Chondrocyte (in vitro differentiated cells): ENCODE results near the gene ARHGEF2. TPM values are rescaled to one million over a fixed set of nuclear protein-coding genes. Genes with fewer than 3 reads are reported as not detected.

ENCODE experiments used
- DNase-seq: peaks from one replicate; pipeline ENCODE4 v3.0.0; 2021; ENCODE audit warnings: mixed read lengths, low spot score
- H3K27ac Mint-ChIP-seq: one replicate; pipeline ENCODE4 v1.8.0; 2021; ENCODE audit warnings: mild to moderate bottlenecking, moderate library complexity, mixed read lengths; ENCODE audit not compliant: unreplicated experiment
- H3K27me3 Mint-ChIP-seq: 2 replicates; pipeline ENCODE4 v1.8.0; 2021; ENCODE audit warnings: low read depth, mixed read lengths
- H3K36me3 Mint-ChIP-seq: 2 replicates; pipeline ENCODE4 v1.8.0; 2021; ENCODE audit warnings: low read depth, mixed read lengths
- H3K4me1 Mint-ChIP-seq: 2 replicates; pipeline ENCODE4 v1.8.0; 2021; ENCODE audit warnings: low read depth, mild to moderate bottlenecking, mixed read lengths
- H3K4me3 Mint-ChIP-seq: one replicate; pipeline ENCODE4 v1.8.0; 2021; ENCODE audit warnings: mild to moderate bottlenecking, moderate library complexity, mixed read lengths; ENCODE audit not compliant: unreplicated experiment
- H3K9me3 Mint-ChIP-seq: 2 replicates; pipeline ENCODE4 v1.8.0; 2021; ENCODE audit warnings: low read depth, mixed read lengths
- CTCF ChIP-seq: fragments of 200-600 bp; sonication (generic); IDR thresholded peaks from 2 replicates; pipeline ENCODE4 v1.5.0; 2021; ENCODE audit warnings: antibody characterized with exemption, mild to moderate bottlenecking, moderate library complexity
- total RNA-seq: library from RNA; stranded (reverse); gene quantifications from 3 replicates; pipeline ENCODE4 v1.2.1, GENCODE V29; 2021

The ARHGEF2 gene
- total RNA-seq, 1 donor from 2014 or later = 203 TPM

- peak within 1 kb of the TSS; percentile 99 for H3K27ac Mint-ChIP-seq
- H3K9me3 Mint-ChIP-seq = no peaks in the 10 kb centered on the region
- peak; percentile 91 for DNase-seq
- H3K27me3 Mint-ChIP-seq = no peaks in the 10 kb centered on the region
- H3K4me1 Mint-ChIP-seq = peaks cover 30% of the 10 kb centered on the region
- peak within 1 kb of the TSS; percentile 87 for H3K4me3 Mint-ChIP-seq
- peak; percentile 30 for TF ChIP-seq CTCF
- peaks cover 18% of the 10 kb centered on the region for H3K36me3 Mint-ChIP-seq
Measured at GRCh38 chr1:155911156-155912055, 66.9 kb downstream of the ARHGEF2 start, which contains the start of gene RIT1. RIT1 (minus strand) TSS chr1:155911349; CDS start chr1:155910761, 588 bp downstream.

GRCh38 chr1:155910621-155911121 lies 67.7 kb downstream of the ARHGEF2 start:
- DNase-seq = no peak
- Mint-ChIP-seq H3K9me3 (no peaks in the 10 kb centered on the region), H3K27me3 (no peaks in the 10 kb centered on the region), H3K27ac (peak overlapping the region; percentile 99), H3K36me3 (peaks cover 16% of the 10 kb centered on the region), H3K4me3 (peak overlapping the region; percentile 87), H3K4me1 (peaks cover 30% of the 10 kb centered on the region)
- TF ChIP-seq CTCF = peak; percentile 42

GRCh38 chr1:155909894-155910293 lies 68.5 kb downstream of the ARHGEF2 start:
- DNase-seq = no peak
- peak overlapping the region; percentile 87 for H3K4me3 Mint-ChIP-seq
- no peaks in the 10 kb centered on the region for H3K9me3 Mint-ChIP-seq
- H3K4me1 Mint-ChIP-seq = peaks cover 28% of the 10 kb centered on the region
- peaks cover 14% of the 10 kb centered on the region for H3K36me3 Mint-ChIP-seq
- no peaks in the 10 kb centered on the region for H3K27me3 Mint-ChIP-seq
- no peak for TF ChIP-seq CTCF
- peak overlapping the region; percentile 99 for H3K27ac Mint-ChIP-seq

- TF ChIP-seq CTCF = no peak
- no peak for DNase-seq
- H3K9me3 Mint-ChIP-seq = no peaks in the 10 kb centered on the region
- peaks cover 29% of the 10 kb centered on the region for H3K36me3 Mint-ChIP-seq
- no peak overlapping the region for H3K27ac Mint-ChIP-seq
- H3K4me1 Mint-ChIP-seq = peaks cover 2% of the 10 kb centered on the region
- no peaks in the 10 kb centered on the region for H3K27me3 Mint-ChIP-seq
- no peak overlapping the region for H3K4me3 Mint-ChIP-seq
Measured at GRCh38 chr1:155904261-155904660, 74.1 kb downstream of the ARHGEF2 start.

- no peak for DNase-seq
- Mint-ChIP-seq H3K4me3 (no peak overlapping the region), H3K36me3 (peaks cover 35% of the 10 kb centered on the region), H3K27me3 (no peaks in the 10 kb centered on the region), H3K27ac (no peak overlapping the region), H3K4me1 (no peaks in the 10 kb centered on the region), H3K9me3 (no peaks in the 10 kb centered on the region)
- TF ChIP-seq CTCF = no peak
Measured at GRCh38 chr1:155900161-155900560, 78.2 kb downstream of the ARHGEF2 start.
